Measurements from ENCODE around the gene SPTBN2.
"Not testable (repeated sequence)": the region's sequence is repeated elsewhere in the genome, so short reads cannot be mapped to it uniquely, and the experiment has no call there.

SPTBN2 gene

DNA sequence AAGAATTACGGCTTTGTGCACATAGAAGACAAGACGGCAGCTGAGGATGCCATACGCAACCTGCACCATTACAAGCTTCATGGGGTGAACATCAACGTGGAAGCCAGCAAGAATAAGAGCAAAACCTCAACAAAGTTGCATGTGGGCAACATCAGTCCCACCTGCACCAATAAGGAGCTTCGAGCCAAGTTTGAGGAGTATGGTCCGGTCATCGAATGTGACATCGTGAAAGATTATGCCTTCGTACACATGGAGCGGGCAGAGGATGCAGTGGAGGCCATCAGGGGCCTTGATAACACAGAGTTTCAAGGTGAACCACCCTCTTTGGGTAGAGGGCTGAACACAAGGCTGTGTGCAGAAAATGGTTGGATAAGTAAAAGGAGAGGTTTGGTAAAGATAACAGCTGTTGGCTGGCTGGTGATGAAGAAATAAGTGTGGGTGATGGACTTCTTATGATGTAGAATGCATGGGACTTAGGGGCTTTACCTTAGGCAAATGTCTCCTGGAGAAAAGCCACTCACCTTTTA, 89.1 kb downstream of the SPTBN2 start:
- Histone ChIP-seq H3K36me3 (replicated peaks) (peaks cover 70% of the 10 kb centered on the region), H3K4me1 (peaks cover 39% of the 10 kb centered on the region), H3K4me3 (peak overlapping the region; percentile 89)
- in situ Hi-C loops (cut with MboI; ENCODE audit: low sequenced_read_pairs); H3K9me3 ChIP-seq; DNase-seq (ENCODE audit: low spot score in 2 of 2); H3K27me3 ChIP-seq (ENCODE audit: low read depth): not testable (repeated sequence)

GRCh38 chr11:66639066-66639813, 89.8 kb downstream of the SPTBN2 start:
- H3K9me3 ChIP-seq, result no peaks in the 10 kb centered on the region
- H3K4me3 ChIP-seq, result peak overlapping the region; percentile 89
- peaks cover 37% of the 10 kb centered on the region for H3K4me1 ChIP-seq
- no peaks in the 10 kb centered on the region for H3K27me3 ChIP-seq (ENCODE audit: low read depth)
- in situ Hi-C loops (cut with MboI; ENCODE audit: low sequenced_read_pairs), result no loop called here
- peak in 1 of 2 experiments; percentile 39 for DNase-seq (ENCODE audit: low spot score in 2 of 2)
- H3K36me3 ChIP-seq (replicated peaks), result peaks cover 70% of the 10 kb centered on the region

- in situ Hi-C loops (cut with MboI; ENCODE audit: low sequenced_read_pairs), result no loop called here
- Histone ChIP-seq H3K4me1 (peaks cover 34% of the 10 kb centered on the region), H3K4me3 (peak within 1 kb of the TSS; percentile 89), H3K27me3 (ENCODE audit: low read depth) (no peaks in the 10 kb centered on the region), H3K36me3 (replicated peaks) (peaks cover 64% of the 10 kb centered on the region), H3K9me3 (no peaks in the 10 kb centered on the region)
- peak; percentile 99 for DNase-seq (ENCODE audit: low spot score in 2 of 2)
Observed at GRCh38 chr11:66638177-66639065, 90.6 kb downstream of the SPTBN2 start, which contains the start of gene RBM4. TSS of gene RBM4 (plus strand) at chr11:66638703. CDS start at chr11:66639712, 1,009 bp downstream.

DNA sequence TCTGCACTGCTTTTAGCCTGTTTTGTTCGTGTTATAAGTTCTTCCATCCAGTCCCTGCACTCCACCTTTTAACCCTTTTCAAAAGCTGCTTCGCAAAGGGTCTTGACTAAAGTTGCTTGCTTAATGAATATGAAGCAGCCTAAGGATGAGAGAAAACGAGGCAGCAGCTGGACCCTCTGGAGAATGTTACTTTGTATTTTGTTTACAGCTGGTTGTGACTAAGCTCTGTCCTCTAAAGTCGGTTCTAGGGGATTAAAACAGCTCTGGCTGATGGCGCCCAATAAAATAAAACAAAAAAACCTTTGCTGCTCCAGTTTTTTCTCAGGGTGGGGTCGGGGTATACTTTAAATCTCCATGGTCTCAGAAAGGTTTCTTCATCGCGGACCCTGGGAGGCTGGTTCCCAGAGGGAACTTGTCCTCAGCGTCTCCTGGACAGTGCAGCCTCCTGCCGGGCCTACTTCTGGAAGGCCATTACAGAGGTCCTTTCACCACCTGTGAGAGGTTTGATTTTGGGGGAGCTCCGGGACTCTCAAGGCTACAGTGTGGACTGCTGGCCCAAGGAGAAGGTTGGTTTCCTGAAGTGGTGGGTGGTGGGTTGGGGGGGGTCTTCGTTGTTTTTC, 91.3 kb downstream of the SPTBN2 start:
- peaks cover 64% of the 10 kb centered on the region for H3K36me3 ChIP-seq (replicated peaks)
- peak overlapping the region; percentile 22 for H3K4me3 ChIP-seq
- H3K4me1 ChIP-seq, result peaks cover 34% of the 10 kb centered on the region
- no peaks in the 10 kb centered on the region for H3K27me3 ChIP-seq (ENCODE audit: low read depth)
- in situ Hi-C loops (cut with MboI; ENCODE audit: low sequenced_read_pairs), result no loop called here
- DNase-seq (ENCODE audit: low spot score in 2 of 2), result peak; percentile 45 to 54
- no peaks in the 10 kb centered on the region for H3K9me3 ChIP-seq

- DNase-seq (ENCODE audit: low spot score in 2 of 2), result no peak
- Histone ChIP-seq H3K4me1 (peaks cover 30% of the 10 kb centered on the region), H3K9me3 (no peaks in the 10 kb centered on the region), H3K36me3 (replicated peaks) (peaks cover 58% of the 10 kb centered on the region), H3K4me3 (no peak overlapping the region), H3K27me3 (ENCODE audit: low read depth) (no peaks in the 10 kb centered on the region)
- in situ Hi-C loops (cut with MboI; ENCODE audit: low sequenced_read_pairs), result no loop called here
Observed at GRCh38 chr11:66636411-66636810, 92.6 kb downstream of the SPTBN2 start.
